HFFc6 (cell line): ENCODE results near the gene SCYL1. TPM values are rescaled to one million over a fixed set of nuclear protein-coding genes. Genes with fewer than 3 reads are reported as not detected.
A peak's percentile ranks its signal among the peaks of the same experiment; 100 is the strongest.

Experiments
- DNase-seq: peaks from one replicate; pipeline ENCODE4 v3.0.0-alpha.2; 2018
- H3K27ac Mint-ChIP-seq: 2 replicates; pipeline ENCODE4 v1.8.0; 2020; ENCODE audit warnings: mild to moderate bottlenecking, mixed read lengths
- H3K27me3 Mint-ChIP-seq: 2 replicates; pipeline ENCODE4 v1.8.0; 2021; ENCODE audit warnings: mild to moderate bottlenecking, moderate library complexity, mixed read lengths; ENCODE audit not compliant: insufficient read depth
- H3K36me3 Mint-ChIP-seq: 2 replicates; pipeline ENCODE4 v1.8.0; 2021; ENCODE audit warnings: low read depth, mixed read lengths
- H3K4me1 Mint-ChIP-seq: 2 replicates; pipeline ENCODE4 v1.8.0; 2020; ENCODE audit warnings: low read depth, mixed read lengths
- H3K4me3 Mint-ChIP-seq: 2 replicates; pipeline ENCODE4 v1.8.0; 2020; ENCODE audit warnings: mild to moderate bottlenecking, moderate library complexity, mixed read lengths
- H3K9me3 Mint-ChIP-seq: 2 replicates; pipeline ENCODE4 v1.8.0; 2020; ENCODE audit warnings: mild to moderate bottlenecking, mixed read lengths
- CTCF ChIP-seq: fragments of 200-600 bp; sonication (generic); IDR thresholded peaks from 2 replicates; pipeline ENCODE4 v1.5.0; 2021; ENCODE audit warnings: antibody characterized with exemption, mild to moderate bottlenecking
- total RNA-seq, 6 experiments: library from RNA; stranded (reverse); fragmentation: NEBNext Ultra II Directional; extraction: Animal tissue kit (Norgen Biotek cat#: 25700); gene quantifications; 2 replicates in 1 of 6; 3 replicates in 5 of 6; pipeline ENCODE4 v1.2.3, GENCODE V29; 2021

Gene SCYL1
- total RNA-seq, 6 experiments from 2014 or later, result 120 to 137 (median 126) TPM

GRCh38 chr11:65479184-65480145 lies 45.4 kb upstream of the SCYL1 start:
- peak overlapping the region; percentile 99 for H3K27ac Mint-ChIP-seq
- H3K9me3 Mint-ChIP-seq, result no peaks in the 10 kb centered on the region
- peak; percentile 70 for TF ChIP-seq CTCF
- peak; percentile 93 for DNase-seq
- H3K4me3 Mint-ChIP-seq, result peak overlapping the region; percentile 79
- no peaks in the 10 kb centered on the region for H3K36me3 Mint-ChIP-seq
- H3K4me1 Mint-ChIP-seq, result peaks cover 63% of the 10 kb centered on the region
- no peaks in the 10 kb centered on the region; the same call in 1 of the 2 replicates for H3K27me3 Mint-ChIP-seq

- H3K4me3 Mint-ChIP-seq, result peak overlapping the region; percentile 64
- H3K27me3 Mint-ChIP-seq, result no peaks in the 10 kb centered on the region; the same call in 1 of the 2 replicates
These were observed 42.5 kb upstream of the SCYL1 start for GRCh38 chr11:65482306-65482850.

GRCh38 chr11:65485920-65486219 lies 39.0 kb upstream of the SCYL1 start:
- H3K36me3 Mint-ChIP-seq, result no peaks in the 10 kb centered on the region
- H3K27ac Mint-ChIP-seq, result peak overlapping the region; percentile 82
- TF ChIP-seq CTCF, result no peak
- 0 out of 2 replicates have a peak overlapping the region, but pooled peaks have one; percentile 33 for H3K4me3 Mint-ChIP-seq
- H3K9me3 Mint-ChIP-seq, result no peaks in the 10 kb centered on the region
- DNase-seq, result no peak
- peaks cover 75% of the 10 kb centered on the region for H3K4me1 Mint-ChIP-seq
- H3K27me3 Mint-ChIP-seq, result peaks cover 7% of the 10 kb centered on the region

More at GRCh38 chr11:65482306-65482850, 42.5 kb upstream of the SCYL1 start:
- TF ChIP-seq CTCF, result no peak
- Mint-ChIP-seq H3K9me3 (no peaks in the 10 kb centered on the region), H3K36me3 (no peaks in the 10 kb centered on the region), H3K4me1 (peaks cover 74% of the 10 kb centered on the region), H3K27ac (peak overlapping the region; percentile 92)
- no peak for DNase-seq

GRCh38 chr11:65486570-65487466 lies 38.1 kb upstream of the SCYL1 start:
- Mint-ChIP-seq H3K27me3 (peaks cover 11% of the 10 kb centered on the region), H3K9me3 (no peaks in the 10 kb centered on the region), H3K36me3 (no peaks in the 10 kb centered on the region), H3K4me1 (peaks cover 79% of the 10 kb centered on the region), H3K4me3 (peak overlapping the region; percentile 53), H3K27ac (peak overlapping the region; percentile 99)
- TF ChIP-seq CTCF, result no peak
- DNase-seq, result no peak
